ENCODE data around the gene SERPINF2.
"Not testable (repeated sequence)": the region's sequence is repeated elsewhere in the genome, so short reads cannot be mapped to it uniquely, and the experiment has no call there.

SERPINF2 gene

DNA sequence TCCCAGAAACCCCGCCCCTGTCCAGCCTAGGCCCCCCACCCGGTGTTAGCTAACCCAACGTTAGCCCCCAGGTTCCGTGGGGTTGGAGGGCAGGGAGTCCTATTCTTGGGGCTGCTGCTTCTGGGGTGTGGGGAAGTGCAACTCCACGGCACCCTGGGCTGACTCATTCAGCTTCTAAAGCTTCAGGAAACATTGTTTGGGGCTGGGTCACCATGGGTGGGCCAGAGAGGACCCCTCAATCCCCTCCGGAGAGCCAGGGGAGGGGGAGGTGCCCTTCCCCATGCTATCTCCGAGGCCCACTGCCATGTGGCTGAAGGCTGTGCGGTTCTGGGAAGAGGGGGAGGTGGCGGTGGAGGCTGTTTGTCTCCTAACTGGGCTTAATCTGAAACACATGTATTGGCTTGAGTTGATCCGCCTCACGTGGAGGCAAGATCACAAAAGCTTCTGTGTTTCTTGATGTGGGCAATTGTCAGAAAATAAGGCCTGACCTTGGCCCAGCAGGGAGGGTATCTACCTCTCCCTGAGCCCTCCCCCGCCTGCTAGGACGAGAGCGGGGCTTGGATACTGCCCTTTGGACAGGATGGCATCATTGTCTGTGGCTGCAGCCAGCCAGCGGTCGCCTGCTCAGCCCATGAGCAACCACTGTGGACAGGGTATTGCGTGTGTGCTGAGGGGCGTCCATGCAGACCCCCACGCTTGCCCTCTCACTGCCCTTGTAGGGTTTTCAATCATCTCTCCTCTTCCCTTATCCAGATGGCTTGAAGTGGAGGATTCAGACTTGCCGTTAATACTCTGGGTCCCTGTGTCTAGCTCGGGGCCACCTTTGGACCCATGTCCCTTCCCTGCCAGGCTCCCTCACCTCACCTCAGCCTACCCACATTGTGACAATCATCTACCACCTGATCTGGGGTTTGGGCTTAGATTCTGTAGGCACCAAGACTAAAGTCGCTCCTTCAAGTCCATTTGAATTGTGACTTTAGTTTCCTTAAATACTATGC lies 20.5 kb downstream of the SERPINF2 start:
- DNase-seq: peak; percentile 90

DNA sequence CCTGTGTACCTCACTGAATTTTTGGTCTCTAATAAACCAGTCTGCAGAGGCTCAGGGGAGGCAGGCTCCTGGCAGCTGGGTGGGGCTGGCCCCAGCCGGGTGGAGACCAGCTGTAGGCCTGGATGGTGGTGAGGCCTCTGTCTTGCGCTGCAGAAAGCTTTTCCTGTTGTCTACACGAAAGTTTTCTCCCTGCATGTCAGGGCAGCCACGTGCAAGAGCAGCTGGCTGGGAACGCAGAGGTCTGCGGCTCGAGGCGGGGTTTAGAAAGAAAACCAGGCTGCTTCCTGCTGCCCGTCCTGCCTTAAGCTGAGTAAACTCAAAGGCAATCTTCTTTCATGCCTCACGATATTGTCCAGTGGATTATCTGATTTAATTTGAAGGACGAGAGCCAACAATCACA lies 21.6 kb downstream of the SERPINF2 start:
- DNase-seq: peak; percentile 82

DNA sequence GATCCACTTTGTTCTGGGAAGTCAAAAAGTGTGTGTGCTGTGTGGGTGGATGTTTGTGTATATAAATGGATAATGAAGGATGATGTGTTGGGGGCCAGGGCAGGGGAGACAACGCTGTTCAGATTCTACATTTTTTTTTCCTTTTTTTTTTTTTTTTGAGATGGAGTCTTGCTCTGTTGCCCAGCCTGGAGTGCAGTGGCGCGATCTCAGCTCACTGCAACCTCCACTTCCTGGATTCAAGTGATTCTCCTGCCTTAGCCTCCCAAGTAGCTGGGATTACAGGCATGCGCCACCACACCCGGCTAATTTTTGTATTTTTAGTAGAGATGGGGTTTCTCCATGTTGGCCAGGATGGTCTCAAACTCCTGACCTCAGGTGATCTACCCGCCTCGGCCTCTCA lies 22.0 kb downstream of the SERPINF2 start:
- DNase-seq: not testable (repeated sequence)

DNA sequence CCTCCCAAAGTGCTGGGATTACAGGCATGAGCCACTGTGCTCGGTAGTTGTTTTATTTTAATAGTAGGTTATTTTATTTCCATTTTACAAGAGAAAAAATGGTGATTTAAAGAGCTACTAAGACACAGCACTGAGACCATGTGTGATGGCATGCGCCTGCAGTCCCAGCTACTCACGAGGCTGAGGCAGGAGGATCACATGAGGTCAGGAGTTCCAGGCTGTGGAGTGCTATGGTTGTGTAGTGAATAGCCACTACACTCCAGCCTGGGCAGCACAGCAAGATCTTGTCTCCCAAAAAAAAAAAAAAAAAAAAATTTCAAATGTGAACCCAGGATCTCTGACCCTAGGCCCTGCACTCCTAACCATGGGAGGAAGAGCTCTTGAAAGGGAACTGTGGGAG lies 22.9 kb downstream of the SERPINF2 start:
- no peak for DNase-seq

DNA sequence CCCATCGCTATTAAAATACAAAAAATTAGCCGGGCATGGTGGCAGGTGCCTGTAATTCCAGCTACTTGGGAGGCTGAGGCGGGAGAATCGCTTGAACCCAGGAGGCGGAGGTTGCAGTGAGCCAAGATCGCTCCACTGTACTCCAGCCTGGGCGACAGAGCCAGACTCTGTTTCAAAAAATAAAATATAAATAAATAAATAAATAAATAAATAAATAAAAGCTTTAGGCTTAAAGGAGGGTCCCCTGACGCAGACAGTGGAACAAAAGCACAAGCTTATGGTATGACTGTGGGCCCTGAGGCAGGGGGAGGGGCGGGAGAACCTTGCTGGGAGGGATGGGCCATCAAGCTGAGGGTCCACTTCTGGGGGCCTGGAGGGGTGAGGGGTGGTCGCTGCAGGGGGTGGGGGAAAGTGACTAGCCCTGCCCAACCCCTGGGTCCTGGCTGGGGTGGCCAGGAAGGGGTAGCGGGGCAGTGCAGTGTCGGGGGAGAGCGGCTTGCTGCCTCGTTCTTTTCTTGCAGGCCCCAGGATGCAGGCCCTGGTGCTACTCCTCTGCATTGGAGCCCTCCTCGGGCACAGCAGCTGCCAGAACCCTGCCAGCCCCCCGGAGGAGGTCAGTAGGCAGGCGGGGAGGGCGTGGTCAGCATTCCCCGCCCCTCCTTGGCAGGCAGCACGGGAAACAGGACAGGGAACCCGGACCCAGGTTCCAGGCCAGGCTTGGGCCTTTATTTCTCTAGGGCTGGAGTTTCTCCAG lies 23.9 kb downstream of the SERPINF2 start:
- DNase-seq: no peak

DNA sequence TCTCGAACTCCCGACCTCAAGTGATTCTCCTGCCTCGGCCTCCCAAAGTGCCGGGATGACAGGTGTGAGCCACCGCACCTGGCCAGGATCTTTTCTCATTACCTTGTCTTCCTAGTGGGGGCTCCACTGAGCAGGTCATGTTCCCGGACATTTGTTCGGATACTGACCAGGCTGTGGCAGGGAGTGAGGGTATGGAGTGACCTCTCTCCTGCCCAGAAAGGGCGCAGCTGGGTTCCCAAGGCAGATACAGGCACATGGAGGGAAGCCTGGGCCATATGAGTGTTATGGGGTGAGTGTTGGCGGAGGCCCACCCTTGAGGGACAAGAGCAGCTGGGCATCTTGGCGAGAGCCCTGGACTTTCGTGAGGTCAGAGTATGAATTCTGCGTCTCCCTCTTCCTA lies 24.7 kb downstream of the SERPINF2 start:
- DNase-seq: no peak

DNA sequence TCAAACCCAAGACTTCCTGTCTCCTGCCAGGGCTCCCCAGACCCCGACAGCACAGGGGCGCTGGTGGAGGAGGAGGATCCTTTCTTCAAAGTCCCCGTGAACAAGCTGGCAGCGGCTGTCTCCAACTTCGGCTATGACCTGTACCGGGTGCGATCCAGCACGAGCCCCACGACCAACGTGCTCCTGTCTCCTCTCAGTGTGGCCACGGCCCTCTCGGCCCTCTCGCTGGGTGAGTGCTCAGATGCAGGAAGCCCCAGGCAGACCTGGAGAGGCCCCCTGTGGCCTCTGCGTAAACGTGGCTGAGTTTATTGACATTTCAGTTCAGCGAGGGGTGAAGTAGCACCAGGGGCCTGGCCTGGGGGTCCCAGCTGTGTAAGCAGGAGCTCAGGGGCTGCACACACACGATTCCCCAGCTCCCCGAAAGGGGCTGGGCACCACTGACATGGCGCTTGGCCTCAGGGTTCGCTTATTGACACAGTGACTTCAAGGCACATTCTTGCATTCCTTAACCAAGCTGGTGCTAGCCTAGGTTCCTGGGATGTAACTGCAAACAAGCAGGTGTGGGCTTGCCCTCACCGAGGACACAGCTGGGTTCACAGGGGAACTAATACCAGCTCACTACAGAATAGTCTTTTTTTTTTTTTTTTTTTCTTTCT lies 27.3 kb downstream of the SERPINF2 start:
- DNase-seq: no peak

DNA sequence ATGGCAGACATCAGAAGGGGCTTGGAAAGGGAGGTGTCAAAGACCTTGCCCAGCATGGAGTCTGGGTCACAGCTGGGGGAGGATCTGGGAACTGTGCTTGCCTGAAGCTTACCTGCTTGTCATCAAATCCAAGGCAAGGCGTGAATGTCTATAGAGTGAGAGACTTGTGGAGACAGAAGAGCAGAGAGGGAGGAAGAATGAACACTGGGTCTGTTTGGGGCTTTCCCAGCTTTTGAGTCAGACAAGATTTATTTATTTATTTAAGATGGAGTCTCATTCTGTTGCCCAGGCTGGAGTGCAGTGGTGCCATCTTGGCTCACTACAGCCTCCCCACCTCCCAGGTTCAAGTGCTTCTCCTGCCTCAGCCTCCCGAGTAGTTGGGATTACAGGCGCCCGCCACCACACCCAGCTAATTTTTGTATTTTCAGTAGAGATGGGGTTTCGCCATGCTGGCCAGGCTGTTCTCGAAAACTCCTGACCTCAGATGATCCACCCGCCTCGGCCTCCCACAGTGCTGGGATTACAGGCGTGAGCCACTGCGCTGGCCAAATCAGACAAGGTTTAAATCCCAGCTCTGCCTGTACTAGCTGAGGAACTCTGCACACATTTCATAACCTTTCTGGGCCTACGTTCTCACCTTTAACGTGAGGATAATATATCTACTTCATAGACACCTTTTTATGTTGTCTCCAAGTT lies 30.5 kb downstream of the SERPINF2 start:
- DNase-seq: peak; percentile 12

DNA sequence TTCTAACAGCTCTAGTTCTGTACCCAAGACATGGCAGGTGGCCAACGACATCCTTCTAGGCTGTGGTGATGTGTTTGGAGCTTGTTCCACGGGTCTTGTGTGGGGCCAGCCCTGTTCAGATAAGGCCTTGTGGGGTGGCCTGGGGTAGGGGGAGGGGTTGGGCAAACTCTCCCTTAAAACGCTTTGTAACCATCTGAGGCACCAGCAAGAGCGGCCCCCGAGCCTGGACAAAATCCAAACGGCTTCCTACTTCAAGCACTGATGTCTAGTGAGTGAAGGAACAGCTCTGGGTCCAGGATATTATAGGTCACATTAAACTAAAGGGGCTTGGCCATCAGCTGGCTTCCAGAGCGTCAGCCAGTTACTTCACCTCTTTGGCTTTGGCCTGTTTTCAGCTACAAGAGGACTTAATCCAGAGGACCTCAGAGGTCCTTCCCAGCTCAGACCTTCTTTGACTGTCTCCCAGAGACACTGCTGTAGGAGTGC lies 31.1 kb downstream of the SERPINF2 start:
- no peak for DNase-seq

DNA sequence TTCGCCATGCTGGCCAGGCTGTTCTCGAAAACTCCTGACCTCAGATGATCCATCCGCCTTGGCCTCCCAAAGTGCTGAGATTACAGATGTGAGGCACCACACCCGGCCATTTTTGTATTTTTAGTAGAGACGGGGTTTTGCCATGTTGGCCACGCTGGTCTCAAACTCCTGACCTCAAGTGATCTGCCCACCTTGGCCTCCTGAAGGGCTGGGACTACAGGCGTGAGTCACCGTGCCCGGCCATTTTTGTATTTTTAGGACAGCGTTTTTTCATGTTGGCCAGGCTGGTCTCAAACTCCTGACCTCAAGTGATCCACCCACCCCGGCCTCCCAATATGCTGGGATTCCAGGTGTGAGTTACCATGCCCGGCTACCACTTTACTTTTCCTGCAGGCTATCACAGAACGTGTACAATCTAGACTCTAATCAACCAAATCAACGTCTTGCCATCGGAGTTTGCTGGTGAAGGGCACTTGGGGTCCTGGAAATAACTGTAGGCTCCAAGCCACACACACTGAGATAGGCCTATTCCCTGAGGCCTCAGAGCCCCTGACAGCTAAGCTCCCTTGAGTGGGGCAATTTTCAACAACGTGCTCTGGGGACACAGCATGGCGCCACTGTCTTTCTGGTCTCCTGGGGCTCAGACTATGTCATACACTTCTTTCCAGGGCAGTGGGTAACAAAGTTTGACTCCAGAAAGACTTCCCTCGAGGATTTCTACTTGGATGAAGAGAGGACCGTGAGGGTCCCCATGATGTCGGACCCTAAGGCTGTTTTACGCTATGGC lies 31.9 kb downstream of the SERPINF2 start:
- no peak for DNase-seq

DNA sequence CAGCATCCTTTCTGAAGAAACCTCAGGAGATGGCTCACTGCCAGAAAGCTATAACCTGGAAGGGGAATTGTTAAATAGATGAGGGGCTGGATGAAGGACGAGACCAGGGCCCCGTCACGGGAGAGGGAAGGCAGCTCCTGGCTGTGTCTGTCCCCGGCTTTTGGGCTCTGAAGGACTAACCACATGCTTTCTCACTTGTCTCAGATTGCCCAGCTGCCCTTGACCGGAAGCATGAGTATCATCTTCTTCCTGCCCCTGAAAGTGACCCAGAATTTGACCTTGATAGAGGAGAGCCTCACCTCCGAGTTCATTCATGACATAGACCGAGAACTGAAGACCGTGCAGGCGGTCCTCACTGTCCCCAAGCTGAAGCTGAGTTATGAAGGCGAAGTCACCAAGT lies 33.7 kb downstream of the SERPINF2 start:
- no peak for DNase-seq

DNA sequence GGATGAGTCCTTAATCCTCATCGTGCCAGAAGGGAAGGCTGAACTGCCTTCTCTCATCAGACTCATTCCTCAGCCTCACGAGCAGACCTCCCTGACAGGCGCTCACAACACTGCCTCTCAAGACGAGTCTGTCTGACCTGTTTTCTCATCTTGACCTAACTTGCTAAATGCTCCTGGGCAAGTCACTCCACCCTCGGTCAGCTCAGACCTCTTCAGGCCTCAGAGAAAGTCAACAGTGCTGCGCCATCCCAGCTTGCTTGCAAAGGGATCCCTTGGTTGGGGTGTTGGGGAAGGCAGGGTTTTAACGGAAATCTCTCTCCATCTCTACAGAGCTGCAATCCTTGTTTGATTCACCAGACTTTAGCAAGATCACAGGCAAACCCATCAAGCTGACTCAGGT lies 34.2 kb downstream of the SERPINF2 start:
- DNase-seq: no peak

DNA sequence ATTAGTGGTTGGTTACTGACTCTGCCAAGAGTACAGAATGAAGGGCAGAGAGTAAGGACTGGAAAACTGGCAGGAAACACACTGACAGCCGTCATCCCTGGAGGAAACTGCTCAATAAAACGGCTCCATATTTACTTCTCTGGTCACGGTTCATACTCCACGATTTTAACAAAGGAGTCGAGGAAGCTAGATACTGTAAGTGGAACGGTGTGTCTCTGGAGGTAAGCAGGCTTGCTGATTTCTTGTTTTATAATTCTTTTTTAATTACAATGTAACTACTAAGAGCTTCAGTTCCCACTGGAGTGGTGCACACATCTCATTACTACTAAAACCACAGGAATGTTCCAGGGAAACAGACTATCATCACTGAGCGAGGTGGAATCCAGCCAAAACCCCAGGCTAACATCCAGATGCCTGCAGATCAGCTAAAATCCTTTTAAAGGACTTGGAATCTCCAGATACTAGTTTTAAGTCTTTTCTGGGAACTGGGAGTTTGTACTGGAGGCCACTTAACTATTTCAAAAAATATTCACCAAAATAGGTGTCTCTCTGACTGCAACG lies 37.0 kb downstream of the SERPINF2 start:
- DNase-seq: peak; percentile 95

DNA sequence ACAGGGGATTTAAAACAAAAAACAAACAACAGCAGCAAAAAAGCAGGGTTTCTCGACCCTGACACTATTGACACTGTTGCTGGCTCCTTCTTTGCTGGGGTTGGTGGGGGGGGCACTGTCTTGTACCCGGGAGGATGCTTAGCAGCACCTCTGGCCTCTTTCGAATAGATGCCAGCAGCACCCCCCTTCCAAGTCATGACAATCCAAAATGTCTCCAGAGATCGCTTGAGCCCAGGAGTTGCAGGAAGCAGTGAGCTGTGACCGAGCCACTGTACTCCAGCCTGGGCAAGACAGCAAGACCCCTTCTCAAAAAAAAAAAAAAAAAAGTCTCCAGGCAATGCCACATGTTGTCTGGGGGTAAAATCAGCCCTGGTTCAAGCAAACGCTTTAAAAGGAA lies 39.5 kb downstream of the SERPINF2 start:
- DNase-seq: no peak

DNA sequence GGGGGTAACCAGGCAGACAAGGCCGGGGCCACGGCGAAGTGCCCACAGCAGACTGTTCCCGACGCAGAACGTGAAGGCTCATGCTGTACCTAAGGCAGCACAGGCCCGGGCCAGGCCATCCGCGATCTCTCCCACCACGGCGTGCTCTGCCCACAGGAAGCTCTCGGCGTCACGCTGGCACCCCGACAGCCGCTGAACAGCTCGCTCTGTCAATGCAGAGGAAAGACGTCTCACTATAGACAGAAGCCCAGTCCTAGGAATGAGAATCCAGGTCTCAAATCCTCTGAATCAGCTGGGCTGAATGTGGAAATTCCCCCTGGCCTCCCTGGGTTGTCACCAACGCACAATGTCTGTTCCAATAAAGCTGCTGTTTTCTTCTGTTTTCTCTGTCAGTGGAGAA lies 40.6 kb downstream of the SERPINF2 start:
- DNase-seq: peak; percentile 13

DNA sequence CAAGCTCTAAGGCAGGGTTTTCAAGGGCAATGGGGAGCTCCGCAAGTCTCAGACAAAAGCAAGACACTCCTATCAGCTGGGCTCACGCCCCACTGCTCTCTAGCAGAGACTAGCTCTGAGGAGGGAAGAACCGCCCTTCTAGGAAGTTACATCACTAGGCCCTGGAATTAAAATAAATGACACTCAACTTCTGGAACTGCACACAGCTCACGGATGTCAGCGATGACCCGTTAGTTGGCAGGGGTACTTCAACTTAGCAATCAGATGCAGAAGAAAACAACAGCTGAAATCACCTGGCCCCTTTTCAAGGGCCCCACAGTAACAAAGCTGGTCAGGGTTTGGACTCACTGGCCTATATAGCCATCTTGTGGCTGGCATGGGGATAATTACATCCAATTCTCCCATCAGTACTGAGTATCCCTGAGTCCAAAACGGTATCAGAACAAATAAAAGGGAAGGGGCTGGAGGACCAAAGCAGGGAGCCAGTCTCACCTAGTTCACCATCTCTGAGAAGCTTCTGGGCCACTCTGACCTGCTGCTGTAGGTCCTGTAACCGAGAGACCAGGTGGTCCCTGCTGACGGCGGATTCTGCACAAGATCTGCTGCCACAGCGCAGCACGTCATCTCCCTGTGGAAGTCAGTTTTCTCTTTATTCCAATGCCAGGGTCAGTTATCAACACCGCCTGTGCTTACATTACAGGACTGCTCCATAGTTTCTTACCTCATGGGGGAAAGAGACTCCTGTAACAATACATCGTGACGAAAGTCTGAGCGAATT lies 41.4 kb downstream of the SERPINF2 start:
- DNase-seq: peak; percentile 81

DNA sequence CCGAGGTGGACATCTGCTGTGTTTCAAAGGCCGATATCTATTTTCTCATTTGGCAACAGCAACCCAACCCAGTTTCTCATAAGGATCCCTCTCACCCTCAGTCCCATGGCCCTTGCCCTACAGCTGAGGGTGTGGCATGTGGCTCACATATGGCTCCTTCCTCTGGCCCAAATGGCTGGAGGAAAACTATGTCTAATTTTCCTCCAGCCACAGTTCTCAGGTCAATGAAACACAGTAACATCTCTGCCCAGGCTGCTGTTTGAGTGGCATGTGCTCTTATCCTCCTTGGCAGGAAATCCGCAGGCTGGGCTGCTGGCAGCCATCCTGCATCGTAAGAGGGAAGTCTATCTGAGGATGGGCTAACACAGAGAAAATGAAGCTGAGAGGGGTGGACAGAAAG lies 43.3 kb downstream of the SERPINF2 start:
- DNase-seq: no peak

DNA sequence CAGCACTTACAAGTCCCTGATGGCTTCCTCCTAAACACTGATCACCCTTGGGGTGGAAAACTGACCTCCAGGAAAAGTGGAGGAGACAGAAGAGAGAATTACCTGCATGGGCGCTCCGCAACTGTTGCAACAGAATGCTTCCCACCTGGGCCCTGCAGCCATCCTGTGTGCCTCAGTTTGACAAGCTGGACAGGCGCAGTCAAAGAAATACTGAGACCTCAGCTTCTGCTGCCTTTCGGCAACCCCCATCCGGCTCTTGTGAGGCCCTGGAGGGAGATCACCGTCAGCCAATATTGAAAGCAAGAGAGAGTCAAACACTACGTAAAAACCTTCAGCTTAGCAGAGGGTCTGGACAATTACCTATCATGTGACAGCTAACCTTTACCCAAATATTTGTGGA lies 44.0 kb downstream of the SERPINF2 start:
- no peak for DNase-seq

DNA sequence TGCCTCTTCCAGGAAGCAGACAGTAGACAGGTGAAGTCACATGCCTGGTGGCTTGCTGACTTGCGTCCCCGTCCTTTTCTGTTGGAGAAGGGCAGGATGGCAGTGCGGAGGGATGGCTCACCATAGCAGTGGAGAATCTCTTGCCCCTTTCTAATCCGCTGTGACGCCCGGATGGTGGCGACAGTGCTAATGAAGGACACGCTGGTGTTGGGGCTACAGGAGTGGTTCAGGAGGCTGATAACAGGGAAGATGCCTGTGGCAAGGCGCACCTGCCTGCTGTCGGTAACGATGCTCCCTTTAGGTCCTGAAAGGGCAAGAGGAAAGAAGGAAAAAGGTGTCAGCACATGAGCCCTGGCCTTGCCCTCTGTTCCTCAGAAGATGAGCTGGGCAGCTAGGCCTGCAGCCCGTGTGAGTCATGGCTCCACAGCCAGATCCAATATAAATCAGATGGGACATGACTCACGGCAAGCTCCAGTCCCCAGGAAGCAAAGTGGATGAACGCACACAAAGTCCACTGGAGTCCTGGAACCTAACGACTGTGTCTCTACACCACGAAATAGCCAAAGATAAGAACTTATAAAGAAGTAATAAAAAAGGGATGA lies 44.7 kb downstream of the SERPINF2 start:
- peak; percentile 89 for DNase-seq

DNA sequence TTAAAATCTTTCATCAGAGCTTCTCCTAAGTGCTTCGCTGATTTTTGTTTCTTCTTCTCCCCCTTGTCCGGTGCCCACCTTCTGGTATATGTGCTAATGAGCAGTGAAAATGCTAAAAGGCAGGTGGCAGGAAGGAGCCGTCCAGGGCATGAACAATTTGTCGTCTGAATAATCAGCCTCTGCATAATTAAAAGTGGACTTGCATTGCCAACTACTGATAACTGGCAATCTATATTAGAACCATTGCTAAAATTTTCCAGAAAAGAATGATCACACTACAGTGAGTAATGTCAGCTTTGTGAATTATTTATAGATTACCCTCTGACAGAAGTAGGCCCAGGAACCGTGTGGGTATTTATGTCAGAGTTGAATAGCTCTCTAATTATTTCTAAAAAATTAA lies 47.3 kb downstream of the SERPINF2 start:
- no peak for DNase-seq
